Measurements from ENCODE around the gene OSGIN1.

The OSGIN1 gene, protein sequence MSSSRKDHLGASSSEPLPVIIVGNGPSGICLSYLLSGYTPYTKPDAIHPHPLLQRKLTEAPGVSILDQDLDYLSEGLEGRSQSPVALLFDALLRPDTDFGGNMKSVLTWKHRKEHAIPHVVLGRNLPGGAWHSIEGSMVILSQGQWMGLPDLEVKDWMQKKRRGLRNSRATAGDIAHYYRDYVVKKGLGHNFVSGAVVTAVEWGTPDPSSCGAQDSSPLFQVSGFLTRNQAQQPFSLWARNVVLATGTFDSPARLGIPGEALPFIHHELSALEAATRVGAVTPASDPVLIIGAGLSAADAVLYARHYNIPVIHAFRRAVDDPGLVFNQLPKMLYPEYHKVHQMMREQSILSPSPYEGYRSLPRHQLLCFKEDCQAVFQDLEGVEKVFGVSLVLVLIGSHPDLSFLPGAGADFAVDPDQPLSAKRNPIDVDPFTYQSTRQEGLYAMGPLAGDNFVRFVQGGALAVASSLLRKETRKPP

DNA sequence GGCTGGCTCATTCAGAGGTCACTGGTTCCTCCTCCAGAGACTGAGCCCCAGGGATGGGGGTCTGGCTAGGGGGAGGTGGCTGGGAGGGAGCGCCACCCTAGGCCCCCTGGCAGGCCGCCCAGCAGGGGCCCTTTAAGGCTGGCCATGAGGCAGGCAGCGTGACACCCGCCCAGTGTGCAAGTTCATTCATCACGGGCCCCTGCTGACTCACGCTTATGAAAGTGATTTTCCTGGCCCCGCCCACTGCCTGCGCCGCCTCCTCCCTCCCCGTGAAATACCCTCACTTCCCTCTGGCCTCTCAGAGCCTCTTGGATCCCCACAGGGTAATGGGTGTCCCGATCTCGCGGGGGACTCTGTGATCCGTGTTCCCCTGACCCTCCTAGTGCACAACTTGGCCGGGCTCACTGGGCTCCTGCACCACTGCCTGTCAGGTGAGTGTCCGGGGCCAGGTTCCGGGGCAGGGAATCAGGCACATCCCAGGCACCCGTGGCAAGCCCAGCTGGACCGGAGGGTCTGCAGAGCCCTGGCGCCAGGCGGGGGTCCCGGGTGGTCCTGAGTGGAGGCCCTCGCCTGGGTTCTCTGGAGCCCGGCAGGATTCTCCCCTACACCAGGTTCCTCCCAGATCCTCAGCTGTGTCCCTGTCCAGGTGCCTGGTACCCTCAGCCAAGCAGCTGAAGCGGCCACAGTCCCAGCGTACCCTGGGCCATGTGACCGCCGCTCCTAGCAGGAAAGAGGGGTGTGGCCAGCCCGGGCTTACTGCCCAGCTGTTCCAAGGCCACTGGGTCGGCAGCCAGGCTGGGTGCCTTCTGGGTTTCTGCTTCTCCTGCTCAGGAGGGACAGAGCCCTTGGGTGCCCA lies at the start of gene OSGIN1:
OSGIN1 (plus strand) TSS at position 301 of the 856 bp plus-strand sequence. CDS start 4,432 bp downstream, outside the sequence.
- peak; percentile 36 to 68 for DNase-seq (ENCODE audit: low read depth in 2 of 2)

DNA sequence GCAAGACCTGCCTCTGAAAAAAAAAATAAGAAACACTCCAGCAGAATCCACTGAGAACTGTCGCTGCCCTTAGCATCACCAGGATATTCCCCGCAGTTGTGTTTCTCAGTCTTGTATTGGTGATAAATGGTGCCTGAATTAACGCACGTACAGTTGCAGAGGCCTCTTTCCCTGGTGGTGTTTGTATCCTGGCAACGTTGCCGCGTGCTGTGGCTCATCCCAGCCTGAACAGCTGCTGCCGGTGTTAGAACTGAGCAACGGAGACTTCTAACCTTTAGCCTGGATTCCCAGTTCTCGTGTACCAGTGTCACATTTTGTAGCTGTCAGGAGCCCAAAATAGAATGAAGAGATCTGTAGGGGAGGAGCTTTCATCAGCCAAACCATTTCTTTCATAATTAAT lies 49.3 kb upstream of the OSGIN1 start:
- no peak for DNase-seq (ENCODE audit: low read depth in 2 of 2)

- DNase-seq (ENCODE audit: low read depth in 2 of 2): no peak
Measured at GRCh38 chr16:83906683-83907082, 46.4 kb upstream of the OSGIN1 start.

DNA sequence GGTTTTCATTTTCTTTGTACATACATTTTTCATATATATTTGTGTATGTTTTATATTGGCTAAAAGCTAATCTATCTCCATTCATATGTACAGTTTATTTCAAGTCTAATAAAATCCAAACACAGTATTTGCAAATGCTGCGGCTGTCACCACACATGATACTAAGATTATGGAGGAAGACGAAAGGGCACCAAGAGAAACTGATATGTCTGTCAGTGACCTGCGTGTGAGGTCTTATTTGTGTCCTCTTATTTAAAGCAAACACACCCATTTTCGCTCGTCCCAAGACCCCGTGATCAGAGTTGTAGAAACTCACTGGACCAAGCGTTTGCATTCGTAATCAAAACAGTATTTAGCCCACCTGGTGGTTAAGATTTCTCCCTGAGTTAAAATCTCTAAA lies 45.9 kb upstream of the OSGIN1 start:
- DNase-seq (ENCODE audit: low read depth in 2 of 2): no peak

DNA sequence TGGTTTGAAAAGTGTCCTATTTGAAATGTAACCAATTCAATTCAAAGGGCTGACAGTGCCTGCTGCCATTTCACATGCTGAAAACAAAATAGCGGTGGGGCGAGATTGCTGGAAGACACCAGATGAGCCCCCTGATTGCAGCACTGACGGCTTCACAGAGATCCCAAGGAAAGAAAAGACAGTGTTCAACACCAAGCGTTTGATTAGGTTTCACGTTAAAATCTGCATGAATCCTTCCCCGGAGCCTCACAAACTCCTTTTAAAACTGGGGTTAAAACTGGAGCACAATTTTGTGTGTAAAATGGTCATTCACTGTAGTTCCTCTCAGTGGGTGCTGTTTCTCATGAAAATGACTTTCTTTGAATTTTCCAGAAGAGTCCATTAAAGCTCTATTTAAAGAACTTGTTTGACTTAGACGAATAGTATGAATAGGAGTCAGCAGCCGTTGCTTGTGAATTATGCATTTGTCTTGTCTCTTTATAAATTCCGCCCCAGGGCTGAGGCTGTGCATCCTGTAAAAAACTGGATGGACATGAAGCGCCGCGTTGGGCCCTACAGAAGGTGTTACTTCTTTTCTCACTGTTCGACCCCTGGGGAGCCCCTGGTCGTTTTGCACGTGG lies 45.3 kb upstream of the OSGIN1 start:
- no peak for DNase-seq (ENCODE audit: low read depth in 2 of 2)

DNA sequence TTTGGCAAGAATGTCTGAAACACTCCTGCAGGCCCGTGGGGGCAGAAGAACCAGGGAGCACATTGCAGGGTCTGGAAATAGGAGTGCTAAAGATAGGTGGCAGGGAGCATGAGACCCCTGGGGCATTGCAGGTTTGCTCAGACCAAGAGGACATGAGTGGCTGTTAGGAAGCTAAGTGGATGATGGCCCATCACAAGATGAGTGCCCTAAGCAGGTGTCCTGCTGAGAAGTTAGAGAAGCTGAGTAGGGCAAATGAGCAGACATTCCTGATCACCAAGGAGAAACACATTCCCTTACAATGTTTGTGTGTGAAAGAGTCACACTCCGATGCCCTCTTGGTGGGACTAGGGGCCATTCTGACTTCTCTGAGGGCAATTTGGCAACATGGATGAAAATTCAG lies 44.2 kb upstream of the OSGIN1 start:
- no peak for DNase-seq (ENCODE audit: low read depth in 2 of 2)

DNA sequence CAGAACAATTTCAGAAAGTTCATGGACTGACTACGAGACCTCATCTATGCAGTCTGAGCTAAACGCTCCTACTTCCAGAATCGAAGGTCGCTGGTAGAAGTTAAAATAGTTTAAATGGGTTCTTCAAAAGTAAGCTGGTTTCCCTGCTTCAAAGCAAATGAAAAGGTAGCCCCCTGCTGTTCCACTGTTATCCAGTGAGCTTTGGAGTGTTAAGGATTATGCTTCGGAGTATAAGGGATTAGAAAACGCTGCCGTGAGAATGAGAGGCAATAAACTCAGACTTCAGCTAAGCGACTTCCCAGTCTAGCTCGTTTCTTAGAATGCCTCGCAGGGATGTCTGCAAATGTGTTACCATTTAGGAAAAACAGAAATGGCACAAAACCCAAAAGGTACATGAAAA lies 41.8 kb upstream of the OSGIN1 start:
- no peak for DNase-seq (ENCODE audit: low read depth in 2 of 2)

DNA sequence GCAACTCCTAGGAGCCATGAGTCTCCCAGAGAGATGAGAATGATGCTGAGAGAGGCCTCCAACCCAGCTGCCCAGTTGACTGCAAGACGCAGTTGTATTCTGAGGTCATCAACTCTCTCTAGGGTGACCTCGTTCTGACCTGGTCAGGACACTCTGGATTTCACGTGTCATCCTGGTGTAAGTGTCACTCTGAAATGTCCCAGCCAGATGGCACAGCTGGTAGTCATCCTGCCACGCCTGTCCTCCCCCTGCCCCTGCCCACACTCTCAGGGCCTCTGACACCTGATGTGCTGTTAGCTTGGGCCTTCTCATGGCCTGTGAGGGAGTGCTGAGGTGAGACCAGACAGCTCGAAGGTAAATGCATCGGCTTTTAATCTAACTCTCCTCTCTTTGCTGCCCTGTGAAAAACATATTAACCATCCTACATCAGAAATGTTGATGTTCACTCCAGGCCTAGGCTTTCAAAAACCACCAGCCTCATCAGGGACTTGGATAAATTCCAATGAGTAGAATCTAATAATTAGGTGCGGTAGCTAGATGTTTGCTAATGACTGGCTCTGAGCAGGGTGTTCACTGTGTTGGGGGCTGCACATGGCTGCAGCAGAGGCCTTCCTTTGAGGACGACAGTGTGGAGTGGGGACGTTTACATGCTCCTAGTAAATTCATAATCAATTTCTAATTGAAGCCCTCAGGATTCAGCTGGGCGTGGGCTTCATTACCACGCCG lies 40.4 kb upstream of the OSGIN1 start:
- DNase-seq (ENCODE audit: low read depth in 2 of 2): no peak

DNA sequence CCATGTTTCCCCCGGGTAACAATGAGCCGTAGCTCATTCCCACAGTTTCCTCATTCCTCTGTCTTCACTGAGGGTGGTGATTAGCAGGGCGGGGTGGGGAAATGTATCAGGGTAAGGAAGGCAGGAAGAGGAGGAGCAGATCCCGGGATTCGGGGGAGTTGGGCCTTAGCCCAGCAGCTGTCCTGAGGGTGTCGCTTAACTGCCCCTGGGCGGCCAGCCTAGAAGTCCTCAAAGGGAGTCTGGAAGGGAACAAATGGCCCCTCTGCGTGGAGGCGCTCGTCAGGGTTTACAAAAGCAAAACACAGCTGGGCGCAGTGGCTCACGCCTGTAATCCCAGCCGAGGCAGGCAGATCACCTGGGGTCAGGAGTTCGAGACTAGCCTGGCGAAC lies 39.8 kb upstream of the OSGIN1 start:
- no peak for DNase-seq (ENCODE audit: low read depth in 2 of 2)

DNA sequence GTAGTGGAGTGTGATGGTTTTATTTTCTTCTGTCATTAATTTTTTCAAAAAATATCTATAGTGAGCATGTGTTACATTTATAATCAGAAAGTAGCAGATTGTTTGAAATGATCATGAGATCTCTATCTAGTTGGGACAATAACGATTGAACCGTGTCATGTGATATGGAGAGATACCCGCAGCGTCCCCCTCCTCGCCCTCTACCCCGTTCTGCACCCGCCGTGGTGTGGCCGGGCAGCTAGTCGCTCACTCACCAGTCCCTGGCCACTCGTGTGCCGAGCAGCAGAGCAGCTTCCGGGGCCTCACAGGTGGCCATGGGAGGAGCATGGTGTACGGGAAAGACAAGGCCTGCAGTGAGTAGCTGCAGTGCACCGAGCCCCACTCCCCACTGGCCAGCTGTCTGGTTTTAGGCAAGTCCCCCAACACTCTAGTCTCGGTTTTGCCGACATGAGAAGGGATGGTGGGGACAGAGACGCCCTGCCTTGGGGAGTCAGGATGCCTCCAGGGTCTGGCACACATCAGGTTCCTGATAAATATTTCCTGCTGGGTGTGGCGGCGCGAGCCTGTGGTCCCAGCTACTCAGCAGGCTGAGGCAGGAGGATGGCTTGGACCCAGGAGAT lies 38.8 kb upstream of the OSGIN1 start:
- no peak for DNase-seq (ENCODE audit: low read depth in 2 of 2)

- DNase-seq (ENCODE audit: low read depth in 2 of 2): no peak
Measured at GRCh38 chr16:83915081-83915480, 38.0 kb upstream of the OSGIN1 start.

DNA sequence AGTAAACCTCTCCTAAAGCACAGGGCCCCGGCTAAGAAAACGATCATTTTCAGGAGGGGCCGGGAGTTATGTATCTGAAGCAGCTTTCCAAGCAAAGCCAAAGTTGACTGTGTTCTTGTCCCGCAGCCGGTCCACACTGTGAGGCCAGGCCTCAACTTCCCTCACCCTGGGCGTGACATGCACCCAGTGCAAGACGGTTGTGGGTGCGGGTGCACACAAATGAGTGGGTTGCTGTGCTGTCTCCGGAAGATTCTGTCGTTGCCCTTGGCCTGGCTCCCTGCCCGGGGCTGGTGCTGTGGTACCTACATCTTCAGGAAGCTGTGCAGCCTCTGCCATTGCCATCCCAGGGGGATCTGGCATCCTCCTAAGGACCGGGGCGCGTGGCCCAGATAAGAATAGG lies 37.5 kb upstream of the OSGIN1 start:
- no peak for DNase-seq (ENCODE audit: low read depth in 2 of 2)

DNA sequence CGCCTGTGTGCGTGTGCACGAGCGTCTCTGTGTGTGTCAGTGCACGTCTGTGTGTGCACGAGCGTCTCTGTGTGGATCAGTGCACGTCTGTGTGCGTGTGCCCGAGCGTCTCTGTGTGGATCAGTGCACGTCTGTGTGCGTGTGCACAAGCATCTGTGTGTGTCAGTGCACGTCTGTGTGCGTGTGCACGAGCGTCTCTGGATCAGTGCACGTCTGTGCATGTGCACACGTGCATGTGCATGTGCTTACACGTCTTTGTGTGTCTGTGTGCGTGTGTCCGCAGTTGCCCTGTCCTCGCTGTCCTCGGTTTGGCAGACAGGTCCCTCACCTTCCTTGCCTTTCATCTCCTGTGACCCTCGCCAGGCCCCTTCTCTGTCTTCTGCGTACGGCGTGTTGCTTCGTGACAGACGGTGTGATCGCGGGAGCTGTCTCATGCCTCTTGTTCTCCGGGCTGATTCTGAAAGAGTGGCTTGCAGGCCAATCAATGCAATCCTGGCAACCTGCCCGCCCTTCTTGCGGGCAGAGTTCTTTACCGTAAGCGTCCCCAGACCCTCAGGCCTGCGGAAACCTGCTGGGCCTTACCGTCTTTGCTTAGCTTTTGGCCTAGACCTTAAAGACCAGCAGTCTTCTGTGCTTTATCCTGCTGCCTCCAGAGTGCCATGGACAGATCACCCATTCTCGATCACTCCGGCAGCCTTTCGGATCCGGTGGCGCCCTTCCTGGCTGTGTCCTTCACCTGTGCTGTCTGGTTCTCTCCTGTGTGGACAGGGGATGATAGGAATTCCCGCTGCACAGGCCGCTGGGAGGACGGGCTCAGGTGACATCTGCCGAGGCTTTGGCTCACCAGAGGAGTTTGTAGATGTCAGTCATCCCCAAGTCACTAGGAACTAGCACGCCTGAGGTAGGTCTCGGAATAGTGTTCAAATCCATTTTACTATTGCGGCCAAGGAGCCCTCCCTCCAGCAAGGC lies 35.6 kb upstream of the OSGIN1 start:
- DNase-seq (ENCODE audit: low read depth in 2 of 2): no peak

DNA sequence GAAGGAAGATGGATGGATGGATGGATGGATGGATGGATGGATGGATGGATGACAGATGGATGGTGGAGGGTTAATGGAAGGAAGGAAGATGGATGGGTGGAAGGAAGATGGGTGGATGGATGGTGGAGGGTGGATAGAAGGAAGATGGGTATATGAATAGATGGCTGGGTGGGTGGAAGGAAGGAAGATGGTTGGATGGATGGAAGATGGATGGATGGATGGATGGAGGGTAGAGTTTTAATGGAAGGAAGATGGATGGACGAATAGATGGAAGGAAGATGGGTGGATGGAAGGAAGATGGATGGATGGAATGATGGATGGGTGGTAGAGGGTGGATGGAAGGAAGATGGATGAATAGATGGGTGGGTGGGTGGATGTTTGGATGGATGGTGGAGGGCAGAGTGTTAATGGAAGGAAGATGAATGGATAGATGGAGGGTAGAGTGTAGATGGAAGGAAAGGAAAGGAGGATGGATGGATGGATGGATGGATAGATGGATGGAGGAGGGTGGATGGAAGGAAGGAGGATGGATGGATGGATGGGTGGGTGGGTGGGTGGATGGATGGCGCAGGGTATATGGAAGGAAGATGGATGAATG lies 32.0 kb upstream of the OSGIN1 start:
- DNase-seq (ENCODE audit: low read depth in 2 of 2): no peak

GRCh38 chr16:83923581-83924365 lies 29.3 kb upstream of the OSGIN1 start:
- DNase-seq (ENCODE audit: low read depth in 2 of 2): no peak

DNA sequence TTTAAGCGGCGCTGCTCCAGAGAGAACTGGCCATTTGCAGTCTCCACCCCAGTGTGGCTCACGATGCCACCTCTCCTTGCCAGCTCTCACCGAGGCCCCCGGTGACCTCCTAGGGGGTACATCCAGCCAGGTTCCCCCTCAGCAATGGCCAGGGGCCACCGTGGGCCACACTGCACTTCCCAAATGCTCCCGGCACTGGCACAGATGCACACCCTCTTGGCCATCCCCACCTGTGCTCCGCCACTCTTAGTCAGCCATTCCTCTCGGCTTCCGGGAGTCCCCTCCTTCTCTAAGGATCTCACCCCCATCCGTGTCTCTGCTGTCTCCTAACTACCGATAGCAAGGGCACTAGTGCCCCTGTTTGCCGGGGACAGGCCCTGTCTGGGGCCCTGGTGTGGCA lies 28.4 kb upstream of the OSGIN1 start:
- DNase-seq (ENCODE audit: low read depth in 2 of 2): no peak

GRCh38 chr16:83925095-83925905 lies 27.7 kb upstream of the OSGIN1 start:
- DNase-seq (ENCODE audit: low read depth in 2 of 2): no peak
